HG02970 (cell line): Measurements from ENCODE around the gene HELZ.

Experiments
- ATAC-seq: cut with Tn5 transposase; IDR thresholded peaks from one replicate; pipeline ENCODE4 v1.9.1; 2021; ENCODE audit warnings: mild to moderate bottlenecking, moderate library complexity, moderate number of reproducible peaks; ENCODE audit not compliant: unreplicated experiment, low FRiP score

HELZ gene

GRCh38 chr17:67232441-67232840 is 12.6 kb downstream of the HELZ start:
- no peak for ATAC-seq

- ATAC-seq = no peak
Observed at GRCh38 chr17:67229109-67229955, 15.7 kb downstream of the HELZ start.

GRCh38 chr17:67227488-67227887 is 17.5 kb downstream of the HELZ start:
- no peak for ATAC-seq

GRCh38 chr17:67225316-67225715 is 19.7 kb downstream of the HELZ start:
- no peak for ATAC-seq

- ATAC-seq = no peak
Observed at GRCh38 chr17:67224736-67225135, 20.3 kb downstream of the HELZ start.

GRCh38 chr17:67223924-67224323 is 21.1 kb downstream of the HELZ start:
- no peak for ATAC-seq

GRCh38 chr17:67221062-67221998 is 23.7 kb downstream of the HELZ start:
- ATAC-seq = no peak

- no peak for ATAC-seq
Observed at GRCh38 chr17:67218385-67218950, 26.5 kb downstream of the HELZ start.

- ATAC-seq = no peak
Observed at GRCh38 chr17:67217446-67217845, 27.6 kb downstream of the HELZ start.

GRCh38 chr17:67216578-67217320 is 28.2 kb downstream of the HELZ start:
- ATAC-seq = no peak

GRCh38 chr17:67215991-67216421 is 29.0 kb downstream of the HELZ start:
- ATAC-seq = no peak

GRCh38 chr17:67212714-67213417 is 32.1 kb downstream of the HELZ start:
- ATAC-seq = no peak

- ATAC-seq = no peak
Observed at GRCh38 chr17:67212231-67212630, 32.8 kb downstream of the HELZ start.

GRCh38 chr17:67211742-67212141 is 33.3 kb downstream of the HELZ start:
- ATAC-seq = no peak

GRCh38 chr17:67210915-67211314 is 34.1 kb downstream of the HELZ start:
- ATAC-seq = no peak

GRCh38 chr17:67208232-67208631 is 36.8 kb downstream of the HELZ start:
- ATAC-seq = no peak

- no peak for ATAC-seq
Observed at GRCh38 chr17:67203818-67204217, 41.2 kb downstream of the HELZ start.

- ATAC-seq = no peak
Observed at GRCh38 chr17:67202503-67202902, 42.5 kb downstream of the HELZ start.

- ATAC-seq = no peak
Observed at GRCh38 chr17:67200727-67201301, 44.2 kb downstream of the HELZ start.
